ENCODE results near the gene GPR61. TPM values are rescaled to one million over a fixed set of nuclear protein-coding genes. Genes with fewer than 3 reads are reported as not detected.
A peak's percentile ranks its signal among the peaks of the same experiment; 100 is the strongest.

Gene GPR61
- total RNA-seq, 1 experiment from 2014 or later = not detected

DNA sequence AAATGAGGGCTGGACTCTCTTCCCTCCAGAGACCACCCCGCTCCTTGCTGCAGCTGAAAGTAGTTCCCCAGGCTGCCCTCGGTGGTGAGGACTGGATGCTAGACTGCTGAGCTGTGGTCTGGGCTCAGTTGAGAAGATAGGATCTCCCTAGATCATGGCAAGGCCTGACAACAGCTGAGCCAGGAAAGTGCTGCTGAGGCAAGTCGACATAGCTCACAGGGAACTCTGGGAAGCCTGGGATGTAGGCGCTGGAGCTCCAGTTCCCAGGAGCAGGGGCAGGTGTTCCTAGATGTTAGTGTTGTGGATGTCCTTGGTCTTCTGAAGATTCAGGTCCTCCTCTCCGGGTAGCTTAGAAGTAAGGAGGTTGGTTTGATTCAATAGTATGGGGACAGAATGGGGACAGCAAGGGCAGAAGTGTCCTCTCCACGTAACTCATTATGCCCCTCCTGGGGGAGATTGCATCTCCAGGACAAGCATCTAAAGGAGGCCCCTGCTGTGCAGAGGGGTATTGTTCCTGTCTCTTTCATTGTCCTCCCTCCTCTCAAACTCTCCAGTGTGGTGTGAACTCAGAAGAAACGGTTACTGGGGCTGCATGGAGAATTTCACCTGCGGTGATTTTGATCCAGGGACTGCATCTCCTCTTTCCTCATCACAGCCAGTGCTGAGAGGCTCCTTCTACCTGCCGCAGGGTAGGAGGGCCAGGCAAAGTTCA lies 42.1 kb upstream of the GPR61 start:
- Mint-ChIP-seq H3K4me1 (ENCODE audit: low read depth, unreplicated experiment) (peaks cover 7% of the 10 kb centered on the region), H3K36me3 (ENCODE audit: insufficient read depth, unreplicated experiment) (peaks cover 14% of the 10 kb centered on the region), H3K9me3 (ENCODE audit: low read depth, unreplicated experiment) (no peaks in the 10 kb centered on the region), H3K27me3 (ENCODE audit: unreplicated experiment) (no peaks in the 10 kb centered on the region), H3K27ac (ENCODE audit: unreplicated experiment) (no peak overlapping the region), H3K4me3 (ENCODE audit: low read depth, unreplicated experiment) (no peak overlapping the region)
- DNase-seq = no peak
- CTCF ChIA-PET = interaction anchor here (1.2 kb wide), 1 partner anchor 35 kb away, joined by 4 read pairs; no protein-coding TSS in a partner anchor
- intact Hi-C loops (cut with micrococcal nuclease; ENCODE audit: unreplicated experiment) = no loop called here
- no peak for TF ChIP-seq CTCF (IDR thresholded peaks at IDR 0.05; ENCODE audit: unreplicated experiment)
- BruUV-seq (replicated peaks) = no TSS peak

DNA sequence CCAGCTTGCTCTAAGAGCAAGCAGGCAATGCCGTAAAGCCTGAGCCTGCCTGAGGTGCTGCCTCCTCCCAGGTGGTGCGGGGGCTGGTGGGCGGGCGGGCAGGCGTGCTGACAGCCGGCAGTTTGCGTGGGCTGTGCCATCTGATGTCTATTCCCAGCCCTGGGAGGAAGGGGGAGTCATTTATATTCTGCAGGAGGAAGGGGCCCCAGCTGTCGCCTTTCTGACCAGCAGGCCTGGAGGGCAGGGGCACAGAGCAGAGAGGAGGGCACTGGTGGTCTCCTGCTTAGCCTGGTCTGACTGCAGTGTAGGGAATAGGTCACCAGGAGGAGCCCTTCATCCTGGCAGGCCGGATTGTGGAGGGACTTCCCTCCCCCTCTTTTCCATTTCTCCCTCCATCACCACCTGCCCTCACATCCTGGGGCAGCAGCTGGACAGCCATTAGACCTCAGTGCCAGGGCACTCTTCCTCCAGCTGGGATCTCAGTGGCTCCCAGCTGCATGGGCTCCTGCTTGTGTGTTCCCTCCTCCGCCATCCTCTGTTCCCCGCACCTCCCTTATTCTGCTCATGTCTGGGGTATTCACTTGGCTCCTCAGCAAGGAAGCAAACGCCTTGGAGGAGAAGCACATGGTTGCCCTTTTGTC lies 41.4 kb upstream of the GPR61 start:
- peak; percentile 24 for DNase-seq
- Mint-ChIP-seq H3K9me3 (ENCODE audit: low read depth, unreplicated experiment) (no peaks in the 10 kb centered on the region), H3K27ac (ENCODE audit: unreplicated experiment) (no peak overlapping the region), H3K36me3 (ENCODE audit: insufficient read depth, unreplicated experiment) (peaks cover 14% of the 10 kb centered on the region), H3K4me3 (ENCODE audit: low read depth, unreplicated experiment) (no peak overlapping the region), H3K4me1 (ENCODE audit: low read depth, unreplicated experiment) (peaks cover 7% of the 10 kb centered on the region), H3K27me3 (ENCODE audit: unreplicated experiment) (no peaks in the 10 kb centered on the region)
- intact Hi-C loops (cut with micrococcal nuclease; ENCODE audit: unreplicated experiment) = no loop called here
- peak; percentile 40 for TF ChIP-seq CTCF (IDR thresholded peaks at IDR 0.05; ENCODE audit: unreplicated experiment)
- CTCF ChIA-PET = interaction anchor here (1.2 to 2.2 kb wide), 3 partner anchors 32 to 35 kb away, joined by 4 to 15 read pairs (median 4); no protein-coding TSS in a partner anchor
- no TSS peak for BruUV-seq (replicated peaks)

- BruUV-seq (replicated peaks) = no TSS peak
- no peak for DNase-seq
- Mint-ChIP-seq H3K4me3 (ENCODE audit: low read depth, unreplicated experiment) (no peak overlapping the region), H3K4me1 (ENCODE audit: low read depth, unreplicated experiment) (peaks cover 7% of the 10 kb centered on the region), H3K27ac (ENCODE audit: unreplicated experiment) (no peak overlapping the region), H3K36me3 (ENCODE audit: insufficient read depth, unreplicated experiment) (peaks cover 9% of the 10 kb centered on the region), H3K9me3 (ENCODE audit: low read depth, unreplicated experiment) (no peaks in the 10 kb centered on the region), H3K27me3 (ENCODE audit: unreplicated experiment) (no peaks in the 10 kb centered on the region)
- CTCF ChIA-PET = interaction anchor here (1.0 to 2.2 kb wide), 3 partner anchors 10 to 33 kb away, joined by 3 to 15 read pairs (median 4); partner anchors contain the start of gene AMIGO1
- intact Hi-C loops (cut with micrococcal nuclease; ENCODE audit: unreplicated experiment) = no loop called here
- TF ChIP-seq CTCF (IDR thresholded peaks at IDR 0.05; ENCODE audit: unreplicated experiment) = no peak
These were observed 40.6 kb upstream of the GPR61 start for GRCh38 chr1:109499081-109499480.

DNA sequence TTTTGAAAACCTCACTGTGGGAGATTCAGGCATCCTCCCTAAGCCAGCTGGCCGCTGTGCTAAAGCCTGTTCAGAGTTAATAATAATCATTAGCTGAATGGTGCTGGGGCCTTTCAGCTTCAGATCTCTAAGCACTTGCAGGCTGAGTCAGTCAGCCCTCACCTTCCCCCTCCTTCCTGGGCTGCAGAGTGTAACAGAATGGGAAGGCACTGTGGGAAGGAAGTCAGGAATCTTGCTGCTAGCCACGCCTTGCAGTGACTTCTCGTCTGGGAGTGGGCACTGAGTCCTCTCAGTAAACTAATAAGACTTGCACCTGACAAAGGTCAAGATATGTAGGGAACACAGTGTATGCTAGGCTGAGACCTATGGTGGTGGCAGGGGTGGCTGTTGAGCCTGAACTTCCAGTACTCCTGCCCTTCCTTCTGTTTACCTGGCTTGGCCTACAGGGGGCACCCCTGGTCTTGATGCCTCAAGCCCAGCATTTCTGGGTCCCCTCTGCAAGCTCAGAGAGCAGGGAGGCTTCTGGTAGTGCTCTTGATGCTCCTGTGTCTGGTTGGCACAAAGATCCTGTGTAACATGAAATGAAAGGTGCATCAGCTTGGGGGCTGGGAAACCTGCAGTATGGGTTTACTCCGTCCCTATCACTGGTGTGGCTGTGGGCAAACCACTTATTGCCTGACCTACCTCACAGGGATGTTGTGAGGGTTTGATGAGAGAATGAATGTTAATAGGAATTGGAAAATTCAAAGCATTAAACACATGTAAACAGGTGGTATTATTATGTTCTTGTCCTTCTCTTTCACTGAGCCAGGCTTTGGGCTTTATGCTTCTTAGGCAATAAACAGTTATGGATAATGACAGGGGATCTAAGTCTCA lies 39.8 kb upstream of the GPR61 start:
- intact Hi-C loops (cut with micrococcal nuclease; ENCODE audit: unreplicated experiment) = no loop called here
- Mint-ChIP-seq H3K4me1 (ENCODE audit: low read depth, unreplicated experiment) (peaks cover 7% of the 10 kb centered on the region), H3K27me3 (ENCODE audit: unreplicated experiment) (no peaks in the 10 kb centered on the region), H3K36me3 (ENCODE audit: insufficient read depth, unreplicated experiment) (peaks cover under 1% of the 10 kb centered on the region), H3K27ac (ENCODE audit: unreplicated experiment) (no peak overlapping the region), H3K9me3 (ENCODE audit: low read depth, unreplicated experiment) (no peaks in the 10 kb centered on the region), H3K4me3 (ENCODE audit: low read depth, unreplicated experiment) (no peak overlapping the region)
- peak; percentile 55 for TF ChIP-seq CTCF (IDR thresholded peaks at IDR 0.05; ENCODE audit: unreplicated experiment)
- DNase-seq = peak; percentile 64
- CTCF ChIA-PET = interaction anchor here (0.8 to 2.2 kb wide), 4 partner anchors 9 to 183 kb away, joined by 3 to 15 read pairs (median 4); partner anchors contain the start of gene AMIGO1
- no TSS peak for BruUV-seq (replicated peaks)

Measured in Calu3 (cell line).